Mesothelial cell of epicardium (in vitro differentiated cells): ENCODE measurements around the gene NOL11. TPM values are rescaled to one million over a fixed set of nuclear protein-coding genes. Genes with fewer than 3 reads are reported as not detected.

ENCODE experiments used
- DNase-seq, 2 experiments: peaks; one replicate each; pipeline ENCODE4 v3.0.0; 2021; ENCODE audit warnings: low spot score in 2 of 2; ENCODE audit not compliant: unreplicated experiment in 2 of 2
- H3K27ac Mint-ChIP-seq: 2 replicates; pipeline ENCODE4 v1.8.0; 2021; ENCODE audit warnings: mixed read lengths
- H3K27me3 Mint-ChIP-seq: 2 replicates; pipeline ENCODE4 v1.8.0; 2021; ENCODE audit warnings: low read depth, mixed read lengths
- H3K36me3 Mint-ChIP-seq: 2 replicates; pipeline ENCODE4 v1.8.0; 2021; ENCODE audit warnings: mixed read lengths
- H3K4me1 Mint-ChIP-seq: 2 replicates; pipeline ENCODE4 v1.8.0; 2021; ENCODE audit warnings: mixed read lengths
- H3K4me3 Mint-ChIP-seq: 2 replicates; pipeline ENCODE4 v1.8.0; 2021; ENCODE audit warnings: mild to moderate bottlenecking, moderate library complexity, mixed read lengths
- H3K9me3 Mint-ChIP-seq: 2 replicates; pipeline ENCODE4 v1.8.0; 2021; ENCODE audit warnings: mixed read lengths
- CTCF ChIP-seq: fragments of 200-600 bp; sonication (generic); IDR thresholded peaks from one replicate; pipeline ENCODE4 v1.5.0; 2021; ENCODE audit warnings: antibody characterized with exemption; ENCODE audit not compliant: unreplicated experiment
- total RNA-seq: library from RNA; stranded (reverse); gene quantifications from 3 replicates; pipeline ENCODE4 v1.2.1, GENCODE V29; 2021

NOL11 gene
- total RNA-seq, 1 donor from 2014 or later: 51.4 TPM

- Mint-ChIP-seq H3K4me3 (no peak overlapping the region), H3K4me1 (no peaks in the 10 kb centered on the region), H3K36me3 (peaks cover 2% of the 10 kb centered on the region), H3K27me3 (no peaks in the 10 kb centered on the region), H3K27ac (no peak overlapping the region), H3K9me3 (no peaks in the 10 kb centered on the region)
- no peak for DNase-seq
- TF ChIP-seq CTCF: no peak
These were observed 39.3 kb upstream of the NOL11 start for GRCh38 chr17:67678414-67678813.

- Mint-ChIP-seq H3K27ac (no peak overlapping the region), H3K9me3 (no peaks in the 10 kb centered on the region)
These were observed 38.5 kb upstream of the NOL11 start for GRCh38 chr17:67679225-67679624.

GRCh38 chr17:67679721-67680120, 38.0 kb upstream of the NOL11 start:
- H3K27ac Mint-ChIP-seq: no peak overlapping the region

More at GRCh38 chr17:67679225-67679624, 38.5 kb upstream of the NOL11 start:
- DNase-seq: no peak
- no peak for TF ChIP-seq CTCF
- H3K4me1 Mint-ChIP-seq: no peaks in the 10 kb centered on the region
- no peak overlapping the region for H3K4me3 Mint-ChIP-seq
- H3K27me3 Mint-ChIP-seq: no peaks in the 10 kb centered on the region
- H3K36me3 Mint-ChIP-seq: peaks cover 2% of the 10 kb centered on the region

GRCh38 chr17:67680445-67681224, 37.1 kb upstream of the NOL11 start:
- no peak overlapping the region for H3K4me3 Mint-ChIP-seq
- DNase-seq: no peak
- no peak for TF ChIP-seq CTCF
- peaks cover 2% of the 10 kb centered on the region for H3K36me3 Mint-ChIP-seq
- H3K4me1 Mint-ChIP-seq: no peaks in the 10 kb centered on the region
- no peaks in the 10 kb centered on the region for H3K27me3 Mint-ChIP-seq
- H3K9me3 Mint-ChIP-seq: no peaks in the 10 kb centered on the region
- H3K27ac Mint-ChIP-seq: no peak overlapping the region

More at GRCh38 chr17:67679721-67680120, 38.0 kb upstream of the NOL11 start:
- DNase-seq: no peak
- Mint-ChIP-seq H3K36me3 (peaks cover 2% of the 10 kb centered on the region), H3K4me1 (no peaks in the 10 kb centered on the region), H3K9me3 (no peaks in the 10 kb centered on the region), H3K27me3 (no peaks in the 10 kb centered on the region), H3K4me3 (no peak overlapping the region)
- TF ChIP-seq CTCF: no peak

GRCh38 chr17:67682196-67682595, 35.5 kb upstream of the NOL11 start:
- DNase-seq: no peak
- H3K36me3 Mint-ChIP-seq: no peaks in the 10 kb centered on the region
- no peaks in the 10 kb centered on the region for H3K27me3 Mint-ChIP-seq
- H3K9me3 Mint-ChIP-seq: no peaks in the 10 kb centered on the region
- no peak overlapping the region for H3K27ac Mint-ChIP-seq
- no peaks in the 10 kb centered on the region for H3K4me1 Mint-ChIP-seq
- TF ChIP-seq CTCF: no peak
- no peak overlapping the region for H3K4me3 Mint-ChIP-seq
